Measurements from ENCODE around the gene FAM90A1. TPM values are rescaled to one million over a fixed set of nuclear protein-coding genes. Genes with fewer than 3 reads are reported as not detected.
"Not testable (repeated sequence)": the region's sequence is repeated elsewhere in the genome, so short reads cannot be mapped to it uniquely, and the experiment has no call there.

The FAM90A1 gene, protein sequence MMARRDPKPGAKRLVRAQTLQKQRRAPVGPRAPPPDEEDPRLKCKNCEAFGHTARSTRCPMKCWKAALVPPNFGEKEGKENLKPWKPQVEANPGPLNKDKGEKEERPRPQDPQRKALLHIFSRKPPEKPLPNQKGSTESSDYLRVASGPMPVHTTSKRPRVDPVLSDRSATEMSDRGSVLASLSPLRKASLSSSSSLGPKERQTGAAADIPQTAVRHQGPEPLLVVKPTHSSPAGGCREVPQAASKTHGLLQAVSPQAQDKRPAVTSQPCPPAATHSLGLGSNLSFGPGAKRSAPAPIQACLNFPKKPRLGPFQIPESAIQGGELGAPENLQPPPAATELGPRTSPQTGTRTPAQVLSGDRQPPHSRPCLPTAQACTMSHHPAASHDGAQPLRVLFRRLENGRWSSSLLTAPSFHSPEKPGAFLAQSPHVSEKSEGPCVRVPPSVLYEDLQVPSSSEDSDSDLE
- total RNA-seq, result 0.07 TPM in 1 of 2 replicates, not detected in the other

DNA sequence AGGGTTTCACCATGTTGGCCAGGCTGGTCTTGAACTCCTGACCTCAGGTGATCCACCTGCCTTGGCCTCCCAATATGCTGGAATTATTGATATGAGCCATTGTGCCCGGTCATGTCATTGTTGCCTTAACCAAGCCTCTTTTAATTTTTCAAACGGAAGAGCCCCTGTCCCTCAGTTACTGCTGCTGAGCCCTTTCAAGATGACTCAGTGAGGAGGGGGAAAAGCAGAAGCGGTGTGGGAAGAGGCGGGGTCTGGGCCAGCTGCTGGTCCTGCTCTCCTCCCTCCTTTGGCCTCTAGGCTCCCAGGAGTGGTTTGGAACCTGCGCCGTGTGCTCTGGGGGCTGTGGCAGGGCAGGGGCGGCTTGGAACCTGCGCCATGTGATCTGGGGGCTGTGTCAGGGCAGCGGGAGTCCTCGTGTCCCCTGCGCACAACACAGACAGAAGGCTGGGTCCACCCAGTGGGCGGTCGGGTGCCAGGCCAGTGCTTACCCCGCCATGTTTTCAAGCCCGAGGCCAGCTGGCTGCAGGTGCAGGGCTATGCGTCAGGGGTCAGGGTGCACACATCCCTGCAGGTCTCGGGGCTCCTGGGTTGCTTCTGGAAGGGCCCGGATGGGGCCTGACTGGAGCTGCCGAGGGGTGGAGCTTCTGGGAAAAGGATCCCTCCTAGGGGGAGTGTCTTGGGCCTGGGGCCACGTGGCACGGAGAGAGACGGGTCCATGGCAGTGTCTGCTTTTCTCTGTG lies at the start of gene FAM90A1:
Gene FAM90A1 (minus strand): TSS at position 627 of the 740 bp plus-strand sequence. CDS start 2,786 bp downstream, outside the sequence.
- intact Hi-C loops (cut with micrococcal nuclease), result not testable (repeated sequence)

DNA sequence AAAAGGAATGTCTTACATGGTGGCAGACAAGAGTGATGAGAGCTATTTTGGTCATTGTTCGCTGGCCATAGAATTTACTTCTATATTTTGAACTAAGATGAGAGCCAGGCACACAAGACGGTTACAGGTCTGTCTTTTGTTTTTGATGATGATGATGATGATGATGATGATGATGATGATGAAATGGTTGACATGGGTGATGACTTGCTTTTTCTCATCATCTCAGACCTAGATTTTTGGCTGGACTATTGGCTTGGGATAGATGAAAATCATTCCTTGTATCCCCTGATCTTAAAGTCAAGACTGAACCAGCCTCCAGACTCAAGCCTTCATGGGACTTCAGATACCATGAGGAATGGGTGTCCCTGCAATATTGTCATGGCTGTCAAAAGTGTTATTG lies 49.0 kb upstream of the FAM90A1 start:
- intact Hi-C loops (cut with micrococcal nuclease), result not testable (repeated sequence)

DNA sequence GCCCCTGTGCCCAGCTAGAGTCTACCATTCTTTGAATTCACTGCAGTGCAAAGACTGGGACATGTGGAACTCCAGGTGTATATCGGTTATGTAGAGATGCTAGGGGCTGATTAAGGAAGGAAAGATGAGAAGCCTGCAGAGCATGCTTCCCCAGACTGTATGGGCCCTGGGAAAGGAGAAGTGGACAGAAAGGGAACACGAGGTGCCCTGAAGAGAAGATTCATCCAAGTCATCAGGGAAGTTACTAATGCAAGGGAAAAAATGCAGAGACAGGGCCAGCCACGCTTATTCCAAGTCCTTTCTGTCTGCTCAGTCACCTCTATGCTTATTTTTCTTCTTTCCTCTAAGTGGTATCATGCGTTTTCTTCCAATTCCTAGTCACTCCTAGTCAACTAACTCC lies 39.3 kb upstream of the FAM90A1 start:
- intact Hi-C loops (cut with micrococcal nuclease), result not testable (repeated sequence)

DNA sequence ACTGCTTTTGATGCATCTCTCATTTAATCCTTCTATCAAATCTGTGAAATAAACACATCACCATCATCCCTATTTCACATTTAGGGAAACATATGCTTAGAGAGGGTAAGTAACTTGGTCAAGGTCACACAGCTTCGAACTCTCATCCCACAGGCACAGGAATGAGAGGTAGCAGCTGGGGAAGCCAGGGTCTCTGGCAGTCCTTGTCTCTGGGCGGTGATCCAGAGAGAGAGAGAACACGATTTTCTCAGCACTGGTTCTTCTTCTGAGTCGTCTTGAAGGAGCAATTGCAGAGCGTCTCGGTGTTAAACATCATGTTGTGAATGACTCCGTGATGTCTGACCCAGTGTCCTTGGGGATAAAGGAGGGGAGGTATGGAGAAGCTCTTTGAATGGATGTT lies 36.8 kb upstream of the FAM90A1 start:
- intact Hi-C loops (cut with micrococcal nuclease), result not testable (repeated sequence)

DNA sequence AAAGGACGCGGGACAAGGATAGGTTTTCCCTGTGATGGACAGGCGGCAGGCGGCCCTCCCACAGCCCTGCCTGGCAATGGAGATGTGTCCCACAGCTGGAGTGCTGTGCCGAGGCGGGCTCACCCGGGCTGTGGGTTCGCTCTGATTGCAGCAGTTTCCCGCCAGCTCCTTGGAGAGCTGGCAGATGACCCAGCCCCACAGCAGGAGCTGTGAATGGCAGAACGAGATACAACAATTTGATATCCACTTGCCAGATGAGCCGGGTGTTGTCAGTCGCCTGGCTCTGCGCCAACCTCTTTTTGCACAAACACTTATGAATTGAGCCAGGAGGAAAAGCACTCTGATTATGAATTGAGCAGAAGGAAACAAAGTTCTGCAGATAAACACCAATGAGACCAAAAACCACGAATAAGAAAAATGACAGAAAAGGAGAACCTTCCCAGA lies 33.7 kb upstream of the FAM90A1 start:
- intact Hi-C loops (cut with micrococcal nuclease), result not testable (repeated sequence)

DNA sequence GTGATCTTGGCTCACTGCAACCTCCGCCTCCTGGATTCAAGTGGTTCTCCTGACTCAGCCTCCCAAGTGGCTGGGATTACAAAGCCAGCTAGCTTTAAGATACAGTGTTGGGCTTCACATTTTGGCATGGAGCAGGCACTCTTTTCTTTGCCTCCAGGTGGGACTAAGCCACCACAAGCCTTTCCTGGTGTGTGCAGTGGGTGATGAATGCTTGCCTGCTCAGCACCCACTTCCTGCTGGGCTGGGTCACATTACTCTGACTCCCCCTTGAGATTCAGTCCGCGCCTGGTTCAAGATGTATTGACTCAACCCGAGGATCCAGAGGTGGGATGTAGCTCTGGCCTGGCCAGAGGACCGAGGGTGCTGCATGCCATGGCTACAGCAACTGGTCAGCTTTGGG lies 28.9 kb upstream of the FAM90A1 start:
- intact Hi-C loops (cut with micrococcal nuclease), result not testable (repeated sequence)

DNA sequence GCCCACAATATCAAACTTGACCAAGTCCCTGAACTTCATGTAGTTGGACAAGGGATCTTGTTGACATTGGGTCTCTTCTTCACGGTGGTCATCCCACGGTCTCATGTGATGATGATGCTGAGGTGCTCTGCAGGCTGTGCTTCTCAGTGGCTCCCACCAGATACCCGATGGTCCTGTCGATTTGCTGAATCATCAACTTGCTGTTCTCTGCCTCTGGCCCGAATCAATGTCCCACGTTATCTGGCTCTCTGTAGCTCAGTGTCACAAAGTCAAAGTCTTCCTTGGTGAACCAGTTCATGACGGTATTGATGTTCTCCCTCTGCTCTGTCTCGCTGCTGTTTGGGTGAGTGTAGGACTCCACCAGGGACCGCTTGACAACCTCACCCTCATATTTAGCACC lies 27.3 kb upstream of the FAM90A1 start:
- intact Hi-C loops (cut with micrococcal nuclease), result not testable (repeated sequence)

DNA sequence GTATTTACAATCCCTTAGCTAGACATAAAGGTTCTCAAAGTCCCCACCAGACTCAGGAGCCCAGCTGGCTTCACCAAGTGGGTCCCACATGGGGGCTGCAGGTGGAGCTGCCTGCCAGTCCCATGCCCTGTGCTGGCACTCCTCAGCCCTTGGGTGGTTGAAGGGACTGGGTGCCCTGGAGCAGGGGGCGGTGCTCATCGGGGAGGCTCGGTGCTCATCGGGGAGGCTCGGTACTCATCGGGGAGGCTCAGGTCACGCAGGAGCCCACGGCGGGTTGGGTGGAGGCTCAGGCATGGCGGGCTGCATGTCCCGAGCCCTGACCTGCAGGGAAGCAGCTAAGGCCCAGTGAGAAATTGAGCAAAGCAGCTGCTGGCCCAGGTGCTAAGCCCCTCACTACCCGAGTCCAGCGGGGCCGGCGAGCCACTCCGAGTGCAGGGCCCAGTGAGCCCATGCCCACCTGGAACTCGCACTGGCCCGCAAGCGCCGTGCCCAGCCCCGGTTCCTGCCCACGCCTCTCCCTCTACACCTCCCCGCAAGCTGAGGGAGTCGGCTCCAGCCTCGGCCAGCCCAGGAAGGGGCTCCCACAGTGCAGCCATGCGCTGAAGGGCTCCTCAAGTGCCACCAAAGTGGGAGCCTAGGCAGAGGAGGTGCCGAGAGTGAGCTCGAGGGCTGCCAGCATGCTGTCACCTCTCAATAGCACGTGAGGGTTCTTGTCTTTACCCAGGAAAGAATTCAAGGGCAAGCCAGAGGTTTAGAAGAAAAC lies 24.8 kb upstream of the FAM90A1 start:
- intact Hi-C loops (cut with micrococcal nuclease), result not testable (repeated sequence)

DNA sequence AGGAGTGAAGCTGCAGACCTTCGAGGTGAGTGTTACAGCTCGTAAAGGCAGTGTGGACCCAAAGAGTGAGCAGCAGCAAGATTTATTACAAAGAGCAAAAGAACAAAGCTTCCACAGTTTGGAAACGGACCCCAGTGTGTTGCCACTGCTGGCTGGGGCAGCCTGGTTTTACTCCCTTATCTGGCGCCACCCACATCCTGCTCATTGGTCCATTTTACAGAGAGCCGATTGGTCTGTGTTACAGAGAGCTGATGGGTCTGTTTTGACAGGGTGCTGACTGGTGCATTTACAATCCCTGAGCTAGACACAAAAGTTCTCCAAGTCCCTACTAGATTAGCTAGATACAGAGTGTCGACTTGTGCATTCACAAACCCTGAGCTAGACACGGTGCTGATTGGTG lies 24.2 kb upstream of the FAM90A1 start:
- intact Hi-C loops (cut with micrococcal nuclease), result not testable (repeated sequence)

DNA sequence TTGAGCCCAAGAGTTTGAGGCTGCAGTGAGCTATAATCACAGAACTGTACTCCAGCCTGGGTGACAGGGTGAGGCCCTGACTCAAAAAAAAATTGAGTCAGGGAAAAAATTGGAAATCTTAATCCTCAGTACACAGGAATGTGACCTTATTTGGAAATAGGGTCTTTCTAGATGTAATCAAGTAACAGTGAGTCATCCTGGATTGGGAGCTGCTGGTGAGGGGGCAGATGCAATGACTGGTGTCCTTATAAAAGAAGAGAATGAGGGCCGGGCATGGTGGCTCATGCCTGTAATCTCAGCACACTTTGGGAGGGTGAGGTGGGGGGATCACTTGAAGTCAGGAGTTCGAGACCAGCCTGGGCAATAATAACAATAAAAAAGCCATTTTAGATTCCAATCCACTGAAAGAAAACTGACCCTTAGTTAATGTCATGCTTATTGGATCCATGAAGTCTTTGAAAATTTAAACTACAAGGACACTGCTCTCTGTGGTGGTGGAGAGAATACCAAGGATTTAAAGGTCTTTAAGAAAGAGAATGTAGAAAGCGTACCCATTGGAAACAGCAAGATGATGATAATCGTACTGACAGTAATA lies 19.6 kb upstream of the FAM90A1 start:
- intact Hi-C loops (cut with micrococcal nuclease), result loop anchor here (10.0 kb wide), 2 partner anchors 1398 to 1902 kb away; partner anchors contain the start of gene TNFRSF1A

DNA sequence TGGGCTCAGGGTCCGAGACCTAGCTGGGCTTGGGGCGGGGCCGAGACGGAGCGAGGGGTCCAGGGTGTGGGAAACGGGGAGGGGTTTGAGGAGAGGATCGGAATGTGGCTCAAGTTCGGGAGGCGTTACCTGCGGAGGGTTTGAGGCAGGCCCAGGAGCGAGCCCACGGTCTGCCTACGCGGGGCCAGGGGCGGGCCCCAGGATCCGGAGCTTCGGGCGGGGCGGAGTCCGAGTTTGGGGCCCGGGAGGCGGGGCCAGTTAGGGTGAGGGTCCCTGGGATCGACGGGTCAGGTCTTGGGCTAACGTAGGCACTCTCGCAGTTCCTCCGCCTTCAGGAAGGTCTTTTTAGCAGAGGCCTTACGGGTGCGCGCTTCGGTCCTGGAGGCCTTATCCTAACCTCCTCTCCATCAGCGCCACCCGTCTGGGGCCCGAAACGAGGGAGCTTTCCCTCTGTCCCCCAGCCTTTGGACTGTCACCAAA lies 16.3 kb upstream of the FAM90A1 start:
- intact Hi-C loops (cut with micrococcal nuclease), result loop anchor here (1.0 to 10.0 kb wide), 10 partner anchors 63 to 1899 kb away; partner anchors contain the start of genes LRRC23, NECAP1, PEX5 and PHC1

DNA sequence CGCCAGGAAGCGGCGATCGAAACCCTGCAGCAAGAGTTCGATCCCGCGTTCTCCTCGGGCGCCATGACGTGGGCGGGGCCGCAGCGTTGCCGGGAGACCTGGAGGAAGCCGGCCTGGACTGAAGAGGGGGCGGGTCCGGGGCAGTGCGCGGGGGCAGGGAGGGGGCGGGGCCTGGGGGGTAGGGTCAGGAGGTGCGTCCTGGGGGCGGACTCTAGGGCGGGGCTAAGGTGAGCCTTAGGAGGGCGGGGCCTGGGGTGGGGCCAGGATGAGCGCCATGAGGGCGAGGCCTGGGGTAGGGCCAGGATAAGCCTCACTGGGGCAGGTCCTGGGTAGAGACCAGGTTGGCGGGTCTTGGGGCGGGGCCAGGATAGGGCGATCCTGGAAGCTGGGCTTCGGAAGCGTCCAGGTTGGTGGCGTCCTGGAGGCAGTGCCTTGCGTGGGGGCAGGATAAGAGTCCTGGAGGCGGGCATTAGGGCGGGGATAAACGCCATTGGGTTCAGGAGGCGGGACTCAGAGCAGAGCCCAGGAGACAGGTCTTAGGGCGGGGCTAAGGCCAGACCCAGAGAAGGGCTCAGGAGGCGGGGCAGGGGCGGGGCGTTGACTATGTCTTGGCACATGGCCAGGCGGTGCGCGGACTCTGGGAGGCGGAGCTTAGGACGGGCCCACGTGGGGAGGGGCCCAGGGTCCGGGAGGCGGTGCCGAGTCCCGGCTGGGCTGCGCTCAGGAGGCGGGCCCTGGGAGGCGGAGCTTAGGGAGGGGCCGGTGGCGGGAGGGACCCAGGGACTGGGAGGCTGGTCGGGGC lies 15.7 kb upstream of the FAM90A1 start:
- intact Hi-C loops (cut with micrococcal nuclease), result loop anchor here (1.0 to 10.0 kb wide), 10 partner anchors 62 to 1898 kb away; partner anchors contain the start of genes LRRC23, NECAP1, PEX5 and PHC1

DNA sequence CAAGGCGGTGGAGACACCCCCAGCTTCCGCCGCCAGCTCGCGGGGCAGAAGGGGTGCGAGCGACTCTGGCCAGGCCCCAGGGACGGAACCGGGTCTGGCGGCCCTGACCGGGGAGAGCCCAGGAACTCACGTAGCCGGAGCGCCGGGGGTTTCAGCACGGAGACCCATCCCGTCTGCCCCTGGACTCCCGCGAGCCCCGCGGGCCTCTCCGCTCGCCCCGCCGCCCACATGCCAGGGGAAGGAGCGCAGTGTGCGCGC lies 15.1 kb upstream of the FAM90A1 start:
- intact Hi-C loops (cut with micrococcal nuclease), result loop anchor here (2.0 to 10.0 kb wide), 5 partner anchors 62 to 1898 kb away; partner anchors contain the start of genes LRRC23, SPSB2 and TNFRSF1A

DNA sequence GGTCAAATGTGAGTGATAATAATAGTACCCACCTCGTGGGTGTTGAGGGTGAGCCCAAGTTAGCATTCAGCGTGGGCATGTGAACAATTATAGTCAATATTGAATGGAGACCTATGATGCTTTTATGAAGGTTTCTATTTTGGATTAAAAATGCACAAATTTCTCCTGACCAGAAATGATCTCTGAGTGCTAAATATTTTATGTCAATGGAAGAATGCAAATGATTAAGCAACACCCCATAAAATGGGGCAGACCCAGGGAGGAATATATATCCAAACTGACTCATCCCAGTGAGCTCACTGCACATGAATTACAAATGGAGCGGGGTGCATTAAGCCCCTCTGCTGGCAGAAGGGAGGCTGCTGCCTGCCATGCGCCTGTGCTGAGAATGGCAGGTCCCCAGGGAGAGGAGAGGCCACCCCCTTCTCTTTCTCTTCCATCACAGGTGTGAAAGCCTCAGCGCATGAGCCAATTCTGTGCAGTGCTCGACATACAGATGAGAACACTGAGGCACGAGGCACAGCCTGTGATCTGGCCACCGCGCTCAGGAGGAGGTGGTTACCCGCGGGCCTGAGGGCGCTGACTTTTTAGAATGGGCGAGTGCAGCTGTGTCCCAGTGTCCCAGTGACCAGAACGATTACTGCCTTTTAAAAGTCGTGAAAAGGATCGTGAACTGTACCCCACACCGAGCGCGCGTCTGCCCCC lies 14.7 kb upstream of the FAM90A1 start:
- intact Hi-C loops (cut with micrococcal nuclease), result loop anchor here (2.0 to 10.0 kb wide), 5 partner anchors 61 to 1897 kb away; partner anchors contain the start of genes LRRC23, SPSB2 and TNFRSF1A

DNA sequence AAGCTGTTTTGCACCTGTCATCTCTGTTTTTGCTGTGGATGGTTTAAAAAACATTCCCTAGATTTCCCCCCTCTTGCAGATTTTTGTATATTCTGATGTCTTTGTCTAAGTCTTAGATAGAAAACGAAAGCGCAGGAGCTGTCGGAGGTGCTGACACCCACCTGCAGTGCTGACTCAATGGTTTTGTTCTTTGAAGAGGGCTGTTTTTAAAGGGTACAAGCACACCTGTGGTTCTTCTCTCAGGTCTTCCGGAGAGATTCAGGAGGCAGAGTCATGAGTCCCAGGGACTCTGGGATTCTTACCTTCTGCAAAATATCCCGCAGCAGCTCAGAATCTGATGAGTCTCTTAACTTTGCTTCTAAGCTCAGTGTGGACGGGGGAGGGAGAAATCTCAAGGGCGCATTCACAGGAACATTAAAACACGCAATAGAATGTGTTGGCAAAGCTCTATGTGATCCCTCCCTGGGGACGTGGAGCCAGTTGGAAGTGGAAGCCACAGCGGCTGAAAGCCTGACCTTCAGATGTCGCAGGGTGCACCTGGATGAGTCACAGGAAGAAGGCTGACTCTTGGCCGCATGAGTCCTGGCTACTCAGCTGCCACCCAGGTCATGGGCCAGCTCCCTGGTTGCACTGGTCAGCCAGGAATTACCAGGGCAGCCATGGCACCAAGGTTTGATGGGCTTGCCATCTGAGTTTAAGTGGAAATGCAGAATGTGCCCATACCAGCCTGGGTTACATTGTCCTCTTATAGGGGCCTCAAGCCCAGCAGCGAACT lies 13.1 kb upstream of the FAM90A1 start:
- intact Hi-C loops (cut with micrococcal nuclease), result loop anchor here (10.0 kb wide), 2 partner anchors 1404 to 1896 kb away; partner anchors contain the start of gene TNFRSF1A

DNA sequence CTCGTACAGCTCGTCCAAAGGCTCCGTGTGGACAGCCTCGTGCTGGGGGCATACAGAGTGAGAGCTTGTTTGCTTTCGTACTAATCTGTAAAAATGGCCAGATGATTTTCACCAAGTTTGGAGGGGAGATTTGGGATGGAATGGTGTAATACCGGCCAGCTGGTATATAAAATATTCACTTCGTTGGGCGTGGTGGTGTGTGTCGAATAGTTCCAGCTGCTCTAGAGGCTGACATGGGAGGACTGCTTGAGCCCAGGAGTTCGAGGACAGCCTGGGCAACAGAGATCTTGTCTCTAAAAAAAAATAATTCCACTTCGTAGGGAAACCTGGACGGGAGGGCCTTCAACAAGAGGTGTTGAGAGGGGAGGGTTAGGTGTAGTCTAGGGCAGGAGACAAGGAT lies 9.6 kb upstream of the FAM90A1 start:
- intact Hi-C loops (cut with micrococcal nuclease), result loop anchor here (1.0 to 5.0 kb wide), 3 partner anchors 129 to 375 kb away; no protein-coding TSS in a partner anchor

DNA sequence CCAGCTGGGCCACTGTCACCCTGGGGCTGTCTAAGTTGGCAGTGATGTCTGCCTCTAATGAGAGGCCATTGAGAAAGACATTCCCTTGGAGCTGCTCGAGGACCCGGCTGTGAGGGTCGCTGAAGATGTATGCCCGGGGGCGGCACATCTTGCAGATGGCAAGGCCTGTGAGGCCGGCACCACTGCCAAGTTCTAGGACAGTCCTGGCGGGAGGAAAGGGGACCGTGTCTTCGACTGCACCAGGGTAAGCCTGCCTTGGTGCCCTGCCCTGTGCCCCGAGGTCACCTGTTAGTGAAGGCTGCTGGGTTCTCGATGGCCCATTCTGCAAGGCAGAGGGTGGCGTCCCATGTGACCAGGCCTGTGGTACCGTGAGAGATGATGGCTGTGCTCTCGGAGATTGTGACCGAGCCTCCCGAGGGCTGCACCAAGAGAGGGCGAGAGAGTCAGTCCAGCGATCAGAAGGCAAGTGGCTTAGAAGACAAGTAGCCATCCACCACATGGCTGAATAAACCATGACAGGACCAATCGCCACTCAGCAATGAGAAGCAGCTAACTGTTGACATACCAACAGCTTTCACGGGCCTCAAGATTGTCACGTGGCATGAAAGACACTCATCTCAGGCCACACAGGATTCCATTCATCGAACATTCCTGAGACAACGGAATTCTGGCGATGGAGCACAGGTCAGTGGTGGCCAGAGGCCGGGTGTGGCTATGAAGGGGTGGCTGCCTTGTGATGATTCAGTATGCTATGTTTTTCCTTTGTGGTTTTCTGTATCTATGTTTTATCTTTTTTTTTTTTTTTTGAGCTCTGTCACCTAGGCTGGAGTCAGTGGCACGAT lies 8.1 kb upstream of the FAM90A1 start:
- intact Hi-C loops (cut with micrococcal nuclease), result loop anchor here (5.0 kb wide), 1 partner anchor 373 kb away; no protein-coding TSS in a partner anchor
